HCEC 1CT (cell line): ENCODE results near the gene PTPRN2.

Source experiments
- DNase-seq: peaks from one replicate; pipeline ENCODE4 v3.0.0-alpha.2; 2017

PTPRN2 gene

GRCh38 chr7:157811946-157812345, 775.7 kb downstream of the PTPRN2 start:
- no peak for DNase-seq

- no peak for DNase-seq
Measured at GRCh38 chr7:157809863-157810851, 777.5 kb downstream of the PTPRN2 start.

GRCh38 chr7:157809154-157809862, 778.3 kb downstream of the PTPRN2 start:
- no peak for DNase-seq

- no peak for DNase-seq
Measured at GRCh38 chr7:157808042-157808441, 779.6 kb downstream of the PTPRN2 start.

GRCh38 chr7:157807510-157807909, 780.1 kb downstream of the PTPRN2 start:
- DNase-seq: no peak

GRCh38 chr7:157806711-157807110, 780.9 kb downstream of the PTPRN2 start:
- no peak for DNase-seq

GRCh38 chr7:157805713-157806112, 781.9 kb downstream of the PTPRN2 start:
- no peak for DNase-seq

- DNase-seq: no peak
Measured at GRCh38 chr7:157803906-157804305, 783.7 kb downstream of the PTPRN2 start.

- no peak for DNase-seq
Measured at GRCh38 chr7:157801971-157802675, 785.5 kb downstream of the PTPRN2 start.

- DNase-seq: no peak
Measured at GRCh38 chr7:157801113-157801512, 786.5 kb downstream of the PTPRN2 start.

GRCh38 chr7:157800281-157800680, 787.3 kb downstream of the PTPRN2 start:
- no peak for DNase-seq

- DNase-seq: no peak
Measured at GRCh38 chr7:157799076-157799685, 788.4 kb downstream of the PTPRN2 start.

- no peak for DNase-seq
Measured at GRCh38 chr7:157797361-157797760, 790.3 kb downstream of the PTPRN2 start.

- DNase-seq: no peak
Measured at GRCh38 chr7:157796846-157797245, 790.8 kb downstream of the PTPRN2 start.

GRCh38 chr7:157795643-157796042, 792.0 kb downstream of the PTPRN2 start:
- no peak for DNase-seq

- DNase-seq: no peak
Measured at GRCh38 chr7:157795199-157795598, 792.4 kb downstream of the PTPRN2 start.

GRCh38 chr7:157794746-157795065, 792.9 kb downstream of the PTPRN2 start:
- no peak for DNase-seq

- no peak for DNase-seq
Measured at GRCh38 chr7:157793973-157794745, 793.5 kb downstream of the PTPRN2 start.

- DNase-seq: no peak
Measured at GRCh38 chr7:157793087-157793353, 794.6 kb downstream of the PTPRN2 start.

- DNase-seq: no peak
Measured at GRCh38 chr7:157792241-157793086, 795.2 kb downstream of the PTPRN2 start.

GRCh38 chr7:157791666-157792065, 796.0 kb downstream of the PTPRN2 start:
- no peak for DNase-seq

- DNase-seq: no peak
Measured at GRCh38 chr7:157791261-157791660, 796.4 kb downstream of the PTPRN2 start.
